SK-N-SH treated with all-trans-retinoic acid at 6 μM for 48 hours (cell line): ENCODE data around the gene RNH1.

Source experiments
- BACH2 ChIP-seq: fragments of 250-450 bp; sonication (Bioruptor Pico); IDR thresholded peaks from 2 replicates; pipeline ENCODE4 v1.9.0; 2021; ENCODE audit warnings: mild to moderate bottlenecking, borderline replicate concordance
- CSDC2 ChIP-seq: fragments of 250-450 bp; sonication (Bioruptor Pico); IDR thresholded peaks from 2 replicates; pipeline ENCODE4 v1.5.0; 2020; ENCODE audit warnings: mild to moderate bottlenecking, moderate library complexity
- ISL1 ChIP-seq: fragments of 250-450 bp; sonication (Bioruptor Pico); IDR thresholded peaks from 2 replicates; pipeline ENCODE4 v2.1.2; 2022; ENCODE audit warnings: mild to moderate bottlenecking, moderate library complexity

DNA sequence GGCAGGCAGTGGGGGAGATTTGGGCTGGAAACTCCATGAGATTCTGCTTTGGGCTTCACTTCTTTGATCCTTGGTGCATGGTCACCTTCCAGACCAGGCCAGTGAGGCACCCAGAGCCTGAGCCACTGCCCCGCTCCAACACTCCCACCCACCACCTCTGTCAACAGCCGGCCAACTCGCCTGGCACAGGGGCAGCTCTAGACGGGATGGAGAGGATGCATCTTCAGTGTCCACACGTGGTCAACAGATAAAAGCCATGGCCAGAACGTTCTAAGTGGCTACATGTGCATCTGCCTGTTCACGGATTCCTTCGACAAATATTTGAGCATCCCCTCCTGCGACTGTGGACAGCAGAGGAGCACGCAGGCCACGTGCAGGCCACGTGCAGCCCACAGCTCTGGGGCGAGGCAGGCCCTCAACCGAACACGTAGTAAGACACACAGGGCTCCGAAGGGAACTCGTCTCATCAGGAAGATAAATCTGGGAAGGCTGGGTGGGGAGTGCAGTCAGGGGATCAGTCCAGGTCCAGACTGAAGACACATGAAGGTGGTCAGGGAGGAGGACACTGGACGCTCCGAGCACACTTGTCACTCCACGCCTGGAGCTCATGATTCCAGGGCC lies 31.5 kb upstream of the RNH1 start:
- TF ChIP-seq ISL1 (CRISPR knock-in tag) (no peak), CSDC2 (CRISPR knock-in tag) (no peak), BACH2 (CRISPR knock-in tag) (no peak)
